Measurements from ENCODE around the gene DMD.

The DMD gene

DNA sequence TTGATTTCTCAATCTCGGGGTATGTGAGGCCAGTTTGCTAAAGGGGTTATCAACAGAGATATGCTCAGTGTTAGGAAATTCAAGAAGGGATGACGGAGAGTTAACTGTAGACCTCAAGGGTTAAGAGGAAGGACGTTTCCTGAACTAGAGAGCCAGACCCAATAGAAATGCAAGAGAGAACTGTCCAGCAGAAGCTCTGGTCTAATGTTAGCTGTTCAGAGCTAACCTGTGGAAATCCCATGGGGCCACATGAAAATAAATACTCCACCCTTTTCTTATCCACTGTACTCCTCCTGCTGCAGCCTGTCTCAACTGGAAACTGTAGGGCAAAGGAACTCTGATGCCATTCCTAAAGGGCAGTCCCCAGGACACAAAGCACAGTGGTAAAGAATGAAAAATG, 274.3 kb downstream of the DMD start:
- TF ChIP-seq CTCF (IDR thresholded peaks at IDR 0.05; ENCODE audit: borderline replicate concordance, extremely low read depth, low read length, poor library complexity, severe bottlenecking) (no peak), EZH2 (IDR thresholded peaks at IDR 0.05; ENCODE audit: borderline replicate concordance, low read depth, low read length, severe bottlenecking) (no peak)
- Histone ChIP-seq H3K4me1 (ENCODE audit: insufficient read depth, low read length) (no peaks in the 10 kb centered on the region), H3K36me3 (ENCODE audit: insufficient read depth, low read length) (no peaks in the 10 kb centered on the region)

GRCh38 chrX:32933548-32933947, 277.8 kb downstream of the DMD start:
- Histone ChIP-seq H3K4me2 (ENCODE audit: insufficient read depth, low read length) (no peak overlapping the region), H3K27ac (ENCODE audit: low read length) (no peak overlapping the region), H3K79me2 (ENCODE audit: insufficient read depth, low read length) (no peaks in the 10 kb centered on the region), H4K20me1 (ENCODE audit: insufficient read depth, low read length) (no peaks in the 10 kb centered on the region), H2AFZ (ENCODE audit: low read depth, low read length) (no peak overlapping the region), H3K36me3 (ENCODE audit: insufficient read depth, low read length) (no peaks in the 10 kb centered on the region), H3K27me3 (ENCODE audit: insufficient read depth, low read length, poor library complexity) (no peaks in the 10 kb centered on the region), H3K4me3 (ENCODE audit: low read depth in 1 of 2, low read length in 2 of 2) (no peak overlapping the region), H3K9ac (ENCODE audit: low read depth, low read length) (no peak overlapping the region), H3K4me1 (ENCODE audit: insufficient read depth, low read length) (no peaks in the 10 kb centered on the region), H3K9me3 (ENCODE audit: insufficient read depth, low read length, severe bottlenecking) (no peaks in the 10 kb centered on the region)
- DNase-seq: no peak
- no peak for TF ChIP-seq CTCF (IDR thresholded peaks at IDR 0.05; ENCODE audit: borderline replicate concordance, extremely low read depth, low read length, poor library complexity, severe bottlenecking)
- TF ChIP-seq EZH2 (IDR thresholded peaks at IDR 0.05; ENCODE audit: borderline replicate concordance, low read depth, low read length, severe bottlenecking): no peak
- no peak for ATAC-seq (ENCODE audit: insufficient read depth, low read depth)

More for the DNA sequence above, 274.3 kb downstream of the DMD start:
- Histone ChIP-seq H4K20me1 (ENCODE audit: insufficient read depth, low read length) (no peaks in the 10 kb centered on the region), H2AFZ (ENCODE audit: low read depth, low read length) (no peak overlapping the region), H3K9ac (ENCODE audit: low read depth, low read length) (no peak overlapping the region), H3K4me3 (ENCODE audit: low read depth in 1 of 2, low read length in 2 of 2) (no peak overlapping the region), H3K79me2 (ENCODE audit: insufficient read depth, low read length) (no peaks in the 10 kb centered on the region), H3K4me2 (ENCODE audit: insufficient read depth, low read length) (no peak overlapping the region), H3K9me3 (ENCODE audit: insufficient read depth, low read length, severe bottlenecking) (no peaks in the 10 kb centered on the region), H3K27ac (ENCODE audit: low read length) (no peak overlapping the region), H3K27me3 (ENCODE audit: insufficient read depth, low read length, poor library complexity) (no peaks in the 10 kb centered on the region)
- ATAC-seq (ENCODE audit: insufficient read depth, low read depth): no peak
- DNase-seq: no peak

- H3K36me3 ChIP-seq (ENCODE audit: insufficient read depth, low read length): no peaks in the 10 kb centered on the region
- no peak overlapping the region for H3K27ac ChIP-seq (ENCODE audit: low read length)
- no peak for DNase-seq
- H3K4me2 ChIP-seq (ENCODE audit: insufficient read depth, low read length): no peak overlapping the region
- no peaks in the 10 kb centered on the region for H3K27me3 ChIP-seq (ENCODE audit: insufficient read depth, low read length, poor library complexity)
- no peak overlapping the region for H3K4me3 ChIP-seq (ENCODE audit: low read depth in 1 of 2, low read length in 2 of 2)
- H3K9me3 ChIP-seq (ENCODE audit: insufficient read depth, low read length, severe bottlenecking): no peaks in the 10 kb centered on the region
- no peaks in the 10 kb centered on the region for H3K79me2 ChIP-seq (ENCODE audit: insufficient read depth, low read length)
- no peaks in the 10 kb centered on the region for H3K4me1 ChIP-seq (ENCODE audit: insufficient read depth, low read length)
- H3K9ac ChIP-seq (ENCODE audit: low read depth, low read length): no peak overlapping the region
- TF ChIP-seq EZH2 (IDR thresholded peaks at IDR 0.05; ENCODE audit: borderline replicate concordance, low read depth, low read length, severe bottlenecking): no peak
- TF ChIP-seq CTCF (IDR thresholded peaks at IDR 0.05; ENCODE audit: borderline replicate concordance, extremely low read depth, low read length, poor library complexity, severe bottlenecking): no peak
- ATAC-seq (ENCODE audit: insufficient read depth, low read depth): no peak
- no peaks in the 10 kb centered on the region for H4K20me1 ChIP-seq (ENCODE audit: insufficient read depth, low read length)
- H2AFZ ChIP-seq (ENCODE audit: low read depth, low read length): no peak overlapping the region
These were observed 282.3 kb downstream of the DMD start for GRCh38 chrX:32929040-32929439.

- ATAC-seq (ENCODE audit: insufficient read depth, low read depth) (no peak), DNase-seq (no peak)
- no peaks in the 10 kb centered on the region for H3K4me1 ChIP-seq (ENCODE audit: insufficient read depth, low read length)
- no peak overlapping the region for H2AFZ ChIP-seq (ENCODE audit: low read depth, low read length)
- H3K9ac ChIP-seq (ENCODE audit: low read depth, low read length): no peak overlapping the region
- H3K36me3 ChIP-seq (ENCODE audit: insufficient read depth, low read length): no peaks in the 10 kb centered on the region
- no peak overlapping the region for H3K27ac ChIP-seq (ENCODE audit: low read length)
- H4K20me1 ChIP-seq (ENCODE audit: insufficient read depth, low read length): no peaks in the 10 kb centered on the region
- H3K9me3 ChIP-seq (ENCODE audit: insufficient read depth, low read length, severe bottlenecking): no peaks in the 10 kb centered on the region
- H3K79me2 ChIP-seq (ENCODE audit: insufficient read depth, low read length): no peaks in the 10 kb centered on the region
- TF ChIP-seq EZH2 (IDR thresholded peaks at IDR 0.05; ENCODE audit: borderline replicate concordance, low read depth, low read length, severe bottlenecking): no peak
- no peak for TF ChIP-seq CTCF (IDR thresholded peaks at IDR 0.05; ENCODE audit: borderline replicate concordance, extremely low read depth, low read length, poor library complexity, severe bottlenecking)
- no peak overlapping the region for H3K4me3 ChIP-seq (ENCODE audit: low read depth in 1 of 2, low read length in 2 of 2)
- no peaks in the 10 kb centered on the region for H3K27me3 ChIP-seq (ENCODE audit: insufficient read depth, low read length, poor library complexity)
- H3K4me2 ChIP-seq (ENCODE audit: insufficient read depth, low read length): no peak overlapping the region
These were observed 315.3 kb downstream of the DMD start for GRCh38 chrX:32896088-32896487.

Measured in DND-41 (cell line).